M059J (cell line): ENCODE data around the gene SLC7A9. TPM values are rescaled to one million over a fixed set of nuclear protein-coding genes. Genes with fewer than 3 reads are reported as not detected.
"Not testable (repeated sequence)": the region's sequence is repeated elsewhere in the genome, so short reads cannot be mapped to it uniquely, and the experiment has no call there.

Experiments used
- DNase-seq: peaks from one replicate; pipeline ENCODE4 v3.0.0-alpha.2; 2012; ENCODE audit warnings: low read depth
- total RNA-seq: library from RNA; depleted of rRNA; stranded (reverse); fragments of >200 nt; shearing (Covaris generic); gene quantifications from 2 replicates; pipeline ENCODE4 v1.2.3, GENCODE V29; 2014

The SLC7A9 gene
- total RNA-seq, 1 experiment from 2014 or later = not detected

- DNase-seq = not testable (repeated sequence)
These were observed 15.7 kb upstream of the SLC7A9 start for GRCh38 chr19:32885255-32885654.

- no peak for DNase-seq
These were observed 12.2 kb upstream of the SLC7A9 start for GRCh38 chr19:32881766-32882165.

GRCh38 chr19:32880622-32881021 lies 11.1 kb upstream of the SLC7A9 start:
- no peak for DNase-seq

GRCh38 chr19:32879741-32880140 lies 10.2 kb upstream of the SLC7A9 start:
- DNase-seq = no peak

- no peak for DNase-seq
These were observed 9.4 kb upstream of the SLC7A9 start for GRCh38 chr19:32878988-32879387.

- DNase-seq = no peak
These were observed 8.6 kb upstream of the SLC7A9 start for GRCh38 chr19:32877977-32878745.

GRCh38 chr19:32877323-32877912 lies 7.9 kb upstream of the SLC7A9 start:
- DNase-seq = no peak

GRCh38 chr19:32876919-32877285 lies 7.3 kb upstream of the SLC7A9 start:
- peak; percentile 77 for DNase-seq

GRCh38 chr19:32876236-32876918 lies 6.8 kb upstream of the SLC7A9 start:
- peak; percentile 9 for DNase-seq

GRCh38 chr19:32875428-32875827 lies 5.9 kb upstream of the SLC7A9 start:
- no peak for DNase-seq

GRCh38 chr19:32874605-32875004 lies 5.0 kb upstream of the SLC7A9 start:
- DNase-seq = no peak

- DNase-seq = no peak
These were observed 3.8 kb upstream of the SLC7A9 start for GRCh38 chr19:32873247-32873959.

- DNase-seq = no peak
These were observed 2.8 kb upstream of the SLC7A9 start for GRCh38 chr19:32872391-32872790.

GRCh38 chr19:32870981-32871451 lies 1.4 kb upstream of the SLC7A9 start:
- DNase-seq = no peak

GRCh38 chr19:32869966-32870573 lies 503 bp upstream of the SLC7A9 start:
- no peak for DNase-seq

- no peak for DNase-seq
These were observed 1.2 kb downstream of the SLC7A9 start for GRCh38 chr19:32868206-32868950.

GRCh38 chr19:32867436-32867835 lies 2.1 kb downstream of the SLC7A9 start:
- not testable (repeated sequence) for DNase-seq

GRCh38 chr19:32866564-32867265 lies 2.9 kb downstream of the SLC7A9 start:
- DNase-seq = no peak

GRCh38 chr19:32866061-32866460 lies 3.5 kb downstream of the SLC7A9 start:
- DNase-seq = no peak

- no peak for DNase-seq
These were observed 4.2 kb downstream of the SLC7A9 start for GRCh38 chr19:32865326-32865725.
